Activated CD8-positive, alpha-beta T cell treated with anti-CD3 and anti-CD28 coated beads, Interleukin-2, amount 10 ng/mL, durations not matched to agents 7 days and 5 days (primary cell): Measurements from ENCODE around the gene DNER. TPM values are rescaled to one million over a fixed set of nuclear protein-coding genes. Genes with fewer than 3 reads are reported as not detected.

Experiments
- total RNA-seq, 2 experiments: library from RNA; stranded (reverse); gene quantifications; one replicate each; pipeline ENCODE4 v1.2.3, GENCODE V29; 2021

DNER gene
- total RNA-seq, 2 experiments from 2014 or later, result not detected

Other genes starting within 250 kb of the DNER start
- 100 to 1,000 TPM; 221 to 229 TPM for gene TRIP12, start 207.5 kb upstream of the DNER start, total RNA-seq
- gene FBXO36, start 207.9 kb upstream of the DNER start, total RNA-seq, result 1 to 10 TPM; 1.0 to 1.1 TPM